ENCODE results near the gene DPP10.

- no peak for TF ChIP-seq EZH2 (IDR thresholded peaks at IDR 0.05; ENCODE audit: low read length, unreplicated experiment)
- TF ChIP-seq CTCF (conservative IDR thresholded peaks at IDR 0.05; ENCODE audit: low read depth, low read length) = no peak
Observed at GRCh38 chr2:115384399-115384798, 942.0 kb downstream of the DPP10 start.

All from PC-3 (cell line).